K562 (cell line): ENCODE measurements around the gene NFIC. TPM values are rescaled to one million over a fixed set of nuclear protein-coding genes. Genes with fewer than 3 reads are reported as not detected.
A peak's percentile ranks its signal among the peaks of the same experiment; 100 is the strongest.

ENCODE experiments used
- ATAC-seq: fragments of 200-7000 bp; cut with Tn5 transposase; 3 replicates; pipeline ENCODE4 v1.9.1; 2020; ENCODE audit warnings: moderate library complexity
- BruUV-seq: library from RNA; stranded (reverse); fragments of 400-500 nt; replicated peaks from 2 replicates; lab custom pipeline; 2021; lab: Mats Ljungman, UMichigan
- CTCF ChIA-PET: fragments of 300-600 bp; formaldehyde crosslinking; extraction: SDS; loops from one replicate; lab custom pipeline; 2021; ENCODE audit warnings: low intra/inter-chr PET ratio; lab: Yijun Ruan, JAX
- POLR2A ChIA-PET: fragments of 300-600, 350-650 bp; sonication (Branson Sonifier 250); formaldehyde crosslinking; extraction: SDS; loops from one replicate; lab custom pipeline; 2021; ENCODE audit warnings: antibody characterized with exemption, inconsistent platforms; lab: Yijun Ruan, JAX
- DNase-seq, 4 experiments: peaks; one replicate each; pipeline versions ENCODE4 v3.0.0 to v3.0.0-alpha.2; 2011 to 2018; ENCODE audit warnings: low spot score in 3 of 4, mixed read lengths in 3 of 4; ENCODE audit errors: extremely low read depth in 1 of 4
- FAIRE-seq: peaks from 2 replicates; lab custom pipeline; 2011; peaks lifted over from hg19 to GRCh38; lab: Jason Lieb, UNC
- H2AFZ ChIP-seq: 2 replicates; pipeline ENCODE4 v1.6.0; 2011; ENCODE audit warnings: low read depth, low read length, control low read depth, inconsistent platforms
- H3K27ac ChIP-seq: fragments of 200-600 bp; 3 replicates; pipeline ENCODE4 v1.8.0; 2011; ENCODE audit warnings: low read depth, mild to moderate bottlenecking, control low read depth, inconsistent platforms, low read length, moderate library complexity, mixed read lengths; ENCODE audit errors: extremely low read depth
- H3K27me3 ChIP-seq, 2 experiments: fragments of 300-600 bp in 1 of 2; 2 replicates in 1 of 2; 3 replicates in 1 of 2; pipeline versions ENCODE4 v1.6.0 to v1.8.0; 2011; ENCODE audit warnings: inconsistent platforms in 2 of 2, low read length in 2 of 2, mild to moderate bottlenecking in 1 of 2, mixed read lengths in 1 of 2, moderate library complexity in 1 of 2; ENCODE audit not compliant: control insufficient read depth in 2 of 2, insufficient read depth in 2 of 2
- H3K36me3 ChIP-seq: fragments of 300-600 bp; 3 replicates; pipeline ENCODE4 v1.8.0; 2011; ENCODE audit warnings: mild to moderate bottlenecking, low read length, inconsistent platforms; ENCODE audit not compliant: control insufficient read depth, insufficient read depth
- H3K4me1 ChIP-seq, 2 experiments: fragments of 200-600 bp in 1 of 2; replicated peaks in 1 of 2; 2 replicates in 1 of 2; 3 replicates in 1 of 2; pipeline versions ENCODE4 v1.5.1 to v1.8.0; 2011; ENCODE audit warnings: inconsistent platforms in 2 of 2, low read length in 2 of 2, mild to moderate bottlenecking in 1 of 2, mixed read lengths in 1 of 2, moderate library complexity in 1 of 2; ENCODE audit not compliant: control insufficient read depth in 2 of 2, insufficient read depth in 2 of 2
- H3K4me2 ChIP-seq: 2 replicates; pipeline ENCODE4 v1.6.1; 2011; ENCODE audit warnings: low read length, control low read depth, inconsistent platforms, mixed read lengths; ENCODE audit not compliant: insufficient read depth
- H3K4me3 ChIP-seq: fragments of 200-600 bp; sonication (generic), shearing (Covaris generic); 2 replicates; pipeline ENCODE4 v1.5.1; 2016; ENCODE audit warnings: control low read depth, inconsistent platforms
- H3K79me2 ChIP-seq: fragments of 200-600 bp; 3 replicates; pipeline ENCODE4 v1.8.0; 2011; ENCODE audit warnings: low read length, inconsistent platforms; ENCODE audit not compliant: control insufficient read depth, insufficient read depth
- H3K9ac ChIP-seq, 2 experiments: 2 replicates each; pipeline versions ENCODE4 v1.6.0 to v1.6.1; 2011; ENCODE audit warnings: low read depth in 2 of 2, low read length in 2 of 2, control low read depth in 1 of 2, inconsistent platforms in 1 of 2, mild to moderate bottlenecking in 1 of 2, mixed read lengths in 1 of 2; ENCODE audit not compliant: insufficient read depth in 1 of 2
- H3K9me1 ChIP-seq: one replicate; pipeline ENCODE4 v1.6.0; 2011; ENCODE audit warnings: inconsistent platforms, mild to moderate bottlenecking, low read length, moderate library complexity; ENCODE audit not compliant: control insufficient read depth, insufficient read depth
- H3K9me3 ChIP-seq: replicated peaks from 2 replicates; pipeline ENCODE4 v1.5.1; 2011; ENCODE audit warnings: low read depth, low read length, inconsistent platforms; ENCODE audit not compliant: control insufficient read depth, insufficient read depth
- H4K20me1 ChIP-seq: replicated peaks from 2 replicates; pipeline ENCODE4 v1.6.1; 2011; ENCODE audit warnings: low read length, inconsistent platforms, mixed read lengths; ENCODE audit not compliant: control insufficient read depth, insufficient read depth
- ADNP ChIP-seq: fragments of 200-800 bp; sonication (Bioruptor generic); IDR thresholded peaks from 2 replicates; pipeline ENCODE4 v1.6.1; 2016; ENCODE audit warnings: missing genetic modification characterization, missing compliant biosample characterization
- ATF2 ChIP-seq: sonication (generic); formaldehyde crosslinking; IDR thresholded peaks from 2 replicates; pipeline ENCODE4 v1.8.1; 2022; ENCODE audit warnings: missing genetic modification reagents
- BCOR ChIP-seq: fragments of 450-650 bp; IDR thresholded peaks from 2 replicates; pipeline ENCODE4 v1.6.1; 2016
- CHD4 ChIP-seq: fragments of 200-600 bp; sonication (generic); IDR thresholded peaks from 3 replicates; pipeline ENCODE4 v1.6.1; 2012; ENCODE audit warnings: low read depth, mild to moderate bottlenecking, mixed read lengths, low read length, inconsistent platforms; ENCODE audit not compliant: insufficient read depth, insufficient replicate concordance, poor library complexity, severe bottlenecking
- HDAC2 ChIP-seq: fragments of 450-650 bp; IDR thresholded peaks from 2 replicates; pipeline ENCODE4 v1.6.1; 2016; ENCODE audit warnings: mild to moderate bottlenecking
- KDM1A ChIP-seq, 2 experiments: fragments of 450-650 bp; IDR thresholded peaks; 2 replicates each; pipeline ENCODE4 v1.6.1; 2016; ENCODE audit warnings: mild to moderate bottlenecking in 2 of 2
- NR0B1 ChIP-seq: fragments of 450-650 bp; IDR thresholded peaks from one replicate; pipeline ENCODE4 v1.6.1; 2018; ENCODE audit warnings: mild to moderate bottlenecking, moderate library complexity; ENCODE audit not compliant: partially characterized antibody
- POLR3A ChIP-seq: IDR thresholded peaks from 2 replicates; pipeline ENCODE4 v1.6.1; 2011; ENCODE audit warnings: borderline replicate concordance, mild to moderate bottlenecking, moderate library complexity; ENCODE audit not compliant: insufficient read length, insufficient read depth; ENCODE audit errors: extremely low read depth
- RBM25 ChIP-seq: fragments of 200-400 bp; formaldehyde crosslinking; IDR thresholded peaks from 2 replicates; pipeline ENCODE4 v1.6.1; 2018; ENCODE audit warnings: low read length, low read depth, moderate library complexity; ENCODE audit not compliant: severe bottlenecking
- RCOR1 ChIP-seq, 2 experiments: IDR thresholded peaks; 2 replicates each; pipeline ENCODE4 v1.6.1; 2012; ENCODE audit warnings: low read depth in 2 of 2, low read length in 2 of 2, borderline replicate concordance in 1 of 2, improper control_type of control experiment in 1 of 2
- SMARCA5 ChIP-seq: fragments of 450-650 bp; IDR thresholded peaks from 2 replicates; pipeline ENCODE4 v1.6.1; 2016
- WGBS: fragments of 100-300 bp; shearing (Covaris generic); methylation state at CpG from one replicate; pipeline ENCODE4 v1.1.6; 2016; ENCODE audit warnings: low coverage, mixed read lengths; ENCODE audit not compliant: insufficient coverage; ENCODE audit errors: missing lambda C conversion rate; 5-methylcytosine and 5-hydroxymethylcytosine counted together
- in situ Hi-C: fragments of 300-500 bp; cut with MboI; formaldehyde crosslinking; loops from 4 replicates; pipeline ENCODE4 v1.15.0; 2018; ENCODE audit warnings: inconsistent platforms, mixed read lengths
- intact Hi-C: fragments of 100-400 bp; cut with micrococcal nuclease; formaldehyde crosslinking; loops from 2 replicates; pipeline ENCODE4 v1.14.2; 2022
- polyA plus RNA-seq, 8 experiments: library from polyadenylated mRNA; depleted of rRNA in 4 of 8; stranded (reverse) in 5 of 8; unstranded in 3 of 8; fragments of >200 nt; fragmentation: Nextera tagmentation in 2 of 8; fragmentation: Illumina TruSeq in 1 of 8; extraction: Ambion mirVana in 2 of 8; extraction: Trizol in 1 of 8; gene quantifications; 2 replicates each; pipeline versions ENCODE4 v1.2.1 to v1.2.3, GENCODE V29; 2011 to 2014; ENCODE audit warnings: inconsistent platforms in 1 of 8, missing spikeins in 1 of 8
- total RNA-seq, 7 experiments: library from RNA; depleted of rRNA in 6 of 7; stranded (reverse); fragments of >200 nt in 6 of 7; fragmentation: Illumina TruSeq in 2 of 7; extraction: Trizol in 2 of 7; gene quantifications; 2 replicates each; pipeline versions ENCODE4 v1.2.1 to v1.2.3, GENCODE V29; 2011 to 2021; ENCODE audit warnings: low replicate concordance in 1 of 7

Gene NFIC
- total and polyA plus RNA-seq, 9 of the 15 experiments (the other 6 are each of a cell fraction or from before 2014, with no cell fraction given), result 0.71 to 62.1 (median 6.9) TPM

DNA sequence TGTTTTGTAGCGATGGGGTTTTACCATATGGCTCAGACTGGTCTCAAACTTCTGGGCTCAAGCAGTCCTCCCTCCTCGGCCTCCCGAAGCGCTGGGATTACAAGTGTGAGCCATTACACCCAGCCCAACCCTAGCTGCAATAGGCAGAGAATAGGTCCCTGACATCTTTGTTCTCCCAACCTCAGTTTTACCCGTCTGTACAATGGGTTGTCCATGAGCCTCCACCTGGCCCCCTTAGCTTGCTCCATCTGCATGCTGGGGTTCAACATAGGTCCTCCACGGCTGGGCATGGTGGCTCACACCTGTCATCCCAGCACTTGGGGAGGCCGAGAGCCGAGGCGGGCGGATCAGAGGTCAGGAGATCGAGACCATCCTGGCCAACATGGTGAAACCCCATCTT is 14.4 kb downstream of the NFIC start:
- DNase-seq (no peak), FAIRE-seq (no peak), ATAC-seq (no peak)
- intact Hi-C loops, result no loop called here
- BruUV-seq, result no TSS peak
- H3K27ac ChIP-seq, result no peak overlapping the region
- in situ Hi-C loops, result no loop called here
- POLR2A ChIA-PET, result no interaction called here
- WGBS, result 96% methylated on average over 11 of the region's 11 CpGs
- H3K27me3 ChIP-seq, result no peaks in the 10 kb centered on the region
- H3K9me3 ChIP-seq, result no peaks in the 10 kb centered on the region
- peaks cover 22 to 65% of the 10 kb centered on the region in 2 experiments for H3K4me1 ChIP-seq
- H3K4me3 ChIP-seq, result no peak overlapping the region
- CTCF ChIA-PET, result no interaction called here
- H3K36me3 ChIP-seq, result peaks cover 54% of the 10 kb centered on the region; the same call in 2 of the 3 replicates
- peaks cover 95% of the 10 kb centered on the region for H3K79me2 ChIP-seq
- peaks cover 44% of the 10 kb centered on the region for H4K20me1 ChIP-seq
- no peak overlapping the region for H3K4me2 ChIP-seq
- H2AFZ ChIP-seq, result no peak overlapping the region
- H3K9ac ChIP-seq, result no peak overlapping the region
- no peak for TF ChIP-seq POLR3A
- TF ChIP-seq SMARCA5, result peak; percentile 60
- TF ChIP-seq RCOR1 (IDR thresholded peaks at IDR 0.05; ENCODE audit: borderline replicate concordance in 1 of 2, low read depth in 2 of 2, low read length in 2 of 2), result peak in 1 of 2 experiments; percentile 40; a peak in 1 of 4 replicates
- peak; percentile 67; the same call in 1 of the 2 replicates for TF ChIP-seq HDAC2
- peak; percentile 82 for TF ChIP-seq RBM25
- TF ChIP-seq NR0B1, result no peak
- TF ChIP-seq BCOR, result peak; percentile 91
- peak; percentile 63 to 79 for TF ChIP-seq KDM1A (IDR thresholded peaks at IDR 0.05)
- no peak for TF ChIP-seq ATF2 (CRISPR knock-in tag)
- peak; percentile 79 for TF ChIP-seq ADNP (tag)
- peak; percentile 77 for TF ChIP-seq CHD4
- H3K9me1 ChIP-seq, result peaks cover 7% of the 10 kb centered on the region
